Colonic mucosa (tissue), 4 donors: Measurements from ENCODE around the gene ROCK1. TPM values are rescaled to one million over a fixed set of nuclear protein-coding genes. Genes with fewer than 3 reads are reported as not detected.

Source experiments
- DNase-seq: peaks from one replicate; pipeline ENCODE4 v3.0.0-alpha.2; 2020
- H3K27ac ChIP-seq: fragments of 200-600 bp; one replicate; pipeline ENCODE4 v1.8.0; 2021
- H3K27me3 ChIP-seq: fragments of 200-600 bp; one replicate; pipeline ENCODE4 v1.8.0; 2021
- H3K36me3 ChIP-seq: fragments of 200-600 bp; one replicate; pipeline ENCODE4 v1.8.0; 2021
- H3K4me1 ChIP-seq: fragments of 200-600 bp; one replicate; pipeline ENCODE4 v1.8.0; 2021; ENCODE audit warnings: mild to moderate bottlenecking
- H3K4me3 ChIP-seq: fragments of 200-600 bp; one replicate; pipeline ENCODE4 v1.8.0; 2021
- H3K9ac ChIP-seq, 2 donors: one replicate each; pipeline ENCODE4 v1.7.0; 2013; ENCODE audit warnings: control low read depth in 2 of 2, low read depth in 2 of 2, low read length in 2 of 2
- H3K9me3 ChIP-seq: fragments of 200-600 bp; one replicate; pipeline ENCODE4 v1.8.0; 2021
- intact Hi-C: fragments of 100-400 bp; cut with DNase I; formaldehyde crosslinking; loops from one replicate; pipeline ENCODE4 v1.14.1; 2022
- total RNA-seq, 2 donors: library from RNA; stranded (reverse); fragmentation: NEBNext Ultra II Directional in 1 of 2; extraction: Animal tissue kit (Norgen Biotek cat#: 25700) in 1 of 2; gene quantifications; one replicate each; pipeline ENCODE4 v1.2.1, GENCODE V29; 2021
- TF ChIP-seq, protein P1 (sequence below): fragments of 200-600 bp; IDR thresholded peaks from one replicate; pipeline ENCODE4 v1.8.0; 2022; ENCODE audit warnings: antibody characterized with exemption, mild to moderate bottlenecking
- donor health status: healthy.
- donor health status: DM: no; HTN: no; CAD: no.
- donor health status: DM: no; HTN: no; CAD: no.

Gene ROCK1
- total RNA-seq, 2 donors from 2014 or later, result 28.9 to 39.5 TPM

DNA sequence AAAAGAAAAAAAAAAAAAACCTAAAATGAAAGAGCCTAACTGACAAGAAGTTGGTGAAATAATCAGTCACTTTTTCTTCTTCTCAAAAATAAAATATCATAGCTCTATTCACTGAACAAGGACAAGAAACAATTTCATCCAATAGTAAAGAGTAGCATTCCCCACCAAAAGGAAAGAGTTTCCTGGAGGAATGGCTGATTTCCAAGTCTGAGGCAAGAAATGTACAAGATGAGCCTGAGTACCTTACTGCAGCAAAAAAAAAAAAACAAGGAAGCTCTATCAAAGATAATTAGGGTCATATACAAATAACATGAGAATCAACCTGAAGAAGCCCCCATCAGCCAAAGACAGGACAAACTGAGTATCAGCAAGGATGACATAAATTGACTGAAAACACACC is 11.5 kb downstream of the ROCK1 start:
- no peak for DNase-seq
- H3K36me3 ChIP-seq, result no peaks in the 10 kb centered on the region
- H3K9me3 ChIP-seq, result no peaks in the 10 kb centered on the region
- intact Hi-C loops, result no loop called here
- H3K9ac ChIP-seq, result no peak overlapping the region
- TF ChIP-seq, protein P1, sequence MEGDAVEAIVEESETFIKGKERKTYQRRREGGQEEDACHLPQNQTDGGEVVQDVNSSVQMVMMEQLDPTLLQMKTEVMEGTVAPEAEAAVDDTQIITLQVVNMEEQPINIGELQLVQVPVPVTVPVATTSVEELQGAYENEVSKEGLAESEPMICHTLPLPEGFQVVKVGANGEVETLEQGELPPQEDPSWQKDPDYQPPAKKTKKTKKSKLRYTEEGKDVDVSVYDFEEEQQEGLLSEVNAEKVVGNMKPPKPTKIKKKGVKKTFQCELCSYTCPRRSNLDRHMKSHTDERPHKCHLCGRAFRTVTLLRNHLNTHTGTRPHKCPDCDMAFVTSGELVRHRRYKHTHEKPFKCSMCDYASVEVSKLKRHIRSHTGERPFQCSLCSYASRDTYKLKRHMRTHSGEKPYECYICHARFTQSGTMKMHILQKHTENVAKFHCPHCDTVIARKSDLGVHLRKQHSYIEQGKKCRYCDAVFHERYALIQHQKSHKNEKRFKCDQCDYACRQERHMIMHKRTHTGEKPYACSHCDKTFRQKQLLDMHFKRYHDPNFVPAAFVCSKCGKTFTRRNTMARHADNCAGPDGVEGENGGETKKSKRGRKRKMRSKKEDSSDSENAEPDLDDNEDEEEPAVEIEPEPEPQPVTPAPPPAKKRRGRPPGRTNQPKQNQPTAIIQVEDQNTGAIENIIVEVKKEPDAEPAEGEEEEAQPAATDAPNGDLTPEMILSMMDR, result no peak
- H3K27me3 ChIP-seq, result no peaks in the 10 kb centered on the region
- H3K4me1 ChIP-seq, result no peaks in the 10 kb centered on the region
- H3K4me3 ChIP-seq, result no peak overlapping the region
- no peak overlapping the region for H3K27ac ChIP-seq

DNA sequence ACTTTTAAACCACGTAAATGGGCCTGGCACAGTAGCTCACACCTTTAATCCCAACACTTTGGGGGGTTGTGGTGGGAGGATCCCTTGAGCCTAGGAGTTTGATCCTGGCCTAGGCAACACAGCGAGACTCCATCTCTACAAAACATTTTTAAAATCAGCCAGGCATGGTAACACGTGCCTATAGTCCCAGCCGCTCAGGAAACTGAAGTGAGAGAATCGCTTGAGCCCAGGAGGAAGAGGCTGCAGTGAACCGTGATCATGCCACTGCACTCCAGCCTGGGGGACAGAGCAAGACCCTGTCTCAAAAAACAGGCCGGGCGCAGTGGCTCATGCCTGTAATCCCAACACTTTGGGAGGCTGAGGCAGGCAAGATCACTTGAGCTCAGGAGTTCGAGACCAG is 12.2 kb downstream of the ROCK1 start:
- Histone ChIP-seq H3K9me3 (no peaks in the 10 kb centered on the region), H3K27ac (no peak overlapping the region), H3K9ac (no peak overlapping the region), H3K36me3 (no peaks in the 10 kb centered on the region), H3K4me3 (no peak overlapping the region), H3K4me1 (no peaks in the 10 kb centered on the region), H3K27me3 (no peaks in the 10 kb centered on the region)
- no peak for DNase-seq
- intact Hi-C loops, result no loop called here
- TF ChIP-seq, protein P1, result no peak

DNA sequence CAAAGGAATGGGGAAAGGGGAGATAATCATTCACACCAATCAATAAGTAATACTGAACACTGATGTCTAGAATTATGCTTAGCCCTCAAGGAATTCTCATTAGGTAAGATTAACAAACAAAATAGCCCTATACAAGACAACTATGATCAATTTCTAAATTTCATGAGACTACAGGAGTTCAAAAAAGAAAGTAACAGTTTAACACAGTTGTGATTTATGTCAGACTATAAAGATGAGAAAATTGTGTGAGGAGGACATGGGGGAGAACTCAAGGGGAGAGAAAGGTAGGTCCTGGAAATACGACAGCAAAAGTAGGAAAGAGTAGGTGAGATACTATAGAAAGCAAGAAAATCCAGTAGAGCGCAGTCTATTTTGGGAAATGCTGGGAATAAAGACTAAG is 14.9 kb downstream of the ROCK1 start:
- Histone ChIP-seq H3K9ac (no peak overlapping the region), H3K4me3 (no peak overlapping the region), H3K4me1 (no peaks in the 10 kb centered on the region), H3K36me3 (no peaks in the 10 kb centered on the region), H3K27ac (no peak overlapping the region), H3K27me3 (no peaks in the 10 kb centered on the region), H3K9me3 (no peaks in the 10 kb centered on the region)
- DNase-seq, result no peak
- TF ChIP-seq, protein P1, result no peak
- intact Hi-C loops, result no loop called here

DNA sequence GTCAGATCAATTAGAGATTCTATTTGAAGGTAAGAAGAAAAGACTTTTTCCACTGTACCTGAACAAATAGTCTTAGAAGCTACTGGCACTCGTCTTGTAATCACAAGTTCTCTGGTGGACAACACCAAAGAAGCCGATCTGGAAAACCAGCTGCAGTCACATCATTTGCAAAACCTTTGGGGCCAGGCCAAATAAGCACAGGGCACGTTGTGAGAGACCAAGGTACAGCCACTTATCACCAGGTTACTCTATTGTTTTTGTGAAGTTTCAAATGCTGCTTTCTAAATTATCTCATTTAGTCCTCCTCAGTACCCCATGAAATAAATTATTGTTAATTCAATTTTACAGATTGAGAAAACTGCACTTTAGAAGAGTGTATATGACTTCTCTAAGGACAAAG is 18.5 kb downstream of the ROCK1 start:
- no peak overlapping the region for H3K27ac ChIP-seq
- intact Hi-C loops, result no loop called here
- H3K27me3 ChIP-seq, result no peaks in the 10 kb centered on the region
- TF ChIP-seq, protein P1, result no peak
- H3K9ac ChIP-seq, result no peak overlapping the region
- H3K4me3 ChIP-seq, result no peak overlapping the region
- no peaks in the 10 kb centered on the region for H3K36me3 ChIP-seq
- H3K4me1 ChIP-seq, result no peaks in the 10 kb centered on the region
- H3K9me3 ChIP-seq, result no peaks in the 10 kb centered on the region
- DNase-seq, result no peak

DNA sequence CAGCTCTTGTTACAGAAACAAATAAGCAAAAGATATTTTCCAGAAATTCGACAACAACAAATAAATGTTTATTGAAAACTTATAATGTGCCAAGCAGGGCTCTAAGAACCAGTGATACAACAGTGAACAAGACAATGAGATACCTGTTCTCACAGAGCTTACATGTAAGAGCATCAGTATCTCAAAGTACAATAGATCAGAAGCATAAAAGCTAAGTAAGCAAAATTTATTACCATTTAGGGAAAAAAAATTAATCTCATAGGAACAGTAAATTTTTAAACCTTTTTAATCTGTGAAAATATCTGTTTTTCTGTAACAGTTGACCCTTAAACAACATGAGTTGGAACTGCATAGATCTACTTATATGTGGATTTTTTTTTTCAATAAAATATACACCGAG is 20.9 kb downstream of the ROCK1 start:
- H3K4me1 ChIP-seq, result no peaks in the 10 kb centered on the region
- DNase-seq, result no peak
- no peak overlapping the region for H3K9ac ChIP-seq
- H3K27ac ChIP-seq, result no peak overlapping the region
- no peaks in the 10 kb centered on the region for H3K9me3 ChIP-seq
- no peaks in the 10 kb centered on the region for H3K27me3 ChIP-seq
- no peaks in the 10 kb centered on the region for H3K36me3 ChIP-seq
- H3K4me3 ChIP-seq, result no peak overlapping the region
- TF ChIP-seq, protein P1, result no peak
- intact Hi-C loops, result no loop called here
